Measurements from ENCODE around the gene PRKCG.
"Not testable (repeated sequence)": the region's sequence is repeated elsewhere in the genome, so short reads cannot be mapped to it uniquely, and the experiment has no call there.

Gene PRKCG

DNA sequence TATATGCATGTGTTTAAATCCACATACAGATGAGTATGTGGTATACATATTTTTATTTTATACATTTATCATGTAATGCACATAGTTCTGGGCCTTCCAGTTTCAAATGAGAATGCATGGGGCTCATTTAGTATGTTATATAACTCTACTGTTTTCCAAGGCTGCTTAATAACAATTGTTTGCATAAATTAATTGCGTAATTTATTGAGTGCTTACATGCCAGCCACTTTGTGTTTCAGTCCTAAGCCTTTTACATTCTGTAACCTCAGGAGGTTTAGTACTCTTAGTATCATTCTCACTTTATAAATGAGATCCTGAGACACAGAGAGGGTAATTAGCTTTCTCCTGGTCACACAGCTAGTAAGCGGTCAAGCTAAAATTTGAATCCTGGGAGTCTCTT lies 64.0 kb downstream of the PRKCG start:
- DNase-seq = no peak

DNA sequence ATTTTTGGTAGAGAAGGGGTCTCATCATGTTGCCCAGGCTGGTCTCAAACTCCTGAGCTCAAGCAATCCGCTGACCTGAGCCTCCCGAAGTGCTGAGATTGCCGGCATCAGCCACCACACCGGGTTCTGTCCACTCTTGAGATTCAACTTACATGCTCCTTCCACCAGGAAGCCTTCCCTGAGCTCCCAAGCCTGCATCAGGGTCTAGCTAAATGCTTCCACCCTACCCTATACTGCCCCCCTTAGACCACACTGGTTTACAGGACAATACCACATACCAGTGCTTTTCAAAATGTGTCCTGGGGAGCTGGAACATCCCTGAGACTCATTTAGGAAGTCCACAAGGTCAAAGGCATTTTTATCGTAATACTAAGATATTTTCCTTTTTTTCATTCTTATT lies 65.6 kb downstream of the PRKCG start:
- no peak for DNase-seq

DNA sequence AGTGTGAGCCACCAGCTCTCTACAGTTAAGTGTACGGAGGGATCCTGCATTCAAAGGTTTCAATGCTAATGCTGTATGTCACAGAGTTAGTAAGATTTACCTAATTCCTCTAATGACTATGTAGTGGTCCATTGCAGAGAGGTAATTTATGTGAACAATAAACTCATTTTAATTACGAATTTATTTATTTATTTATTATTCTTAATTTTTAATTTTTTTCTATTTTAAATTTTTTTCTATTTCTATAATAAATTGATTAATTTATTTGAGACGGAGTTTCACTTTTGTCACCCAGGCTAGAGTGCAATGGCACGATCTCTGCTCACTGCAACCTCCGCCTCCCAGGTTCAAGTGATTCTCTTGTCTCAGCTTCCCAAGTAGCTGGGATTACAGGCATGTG lies 66.6 kb downstream of the PRKCG start:
- DNase-seq = not testable (repeated sequence)

DNA sequence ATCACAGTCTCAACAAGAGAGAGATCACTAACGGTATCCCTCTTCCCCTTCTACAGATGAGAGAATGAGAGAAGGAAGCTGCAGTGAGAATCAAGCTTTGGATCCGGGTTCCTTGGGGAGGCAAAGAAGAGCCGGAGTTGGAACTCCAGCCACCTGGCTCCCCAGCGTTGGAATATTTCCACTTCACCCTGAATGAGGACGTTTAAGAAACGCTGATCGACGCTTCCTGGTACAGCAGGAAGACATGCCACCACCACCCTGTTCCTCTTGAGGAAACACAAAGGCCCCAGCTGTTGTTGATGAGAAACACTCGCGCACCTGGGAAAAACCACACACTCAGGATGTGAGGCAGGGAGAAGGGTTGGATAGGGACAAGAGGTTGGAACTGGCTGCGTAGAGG lies 69.4 kb downstream of the PRKCG start:
- DNase-seq = no peak

DNA sequence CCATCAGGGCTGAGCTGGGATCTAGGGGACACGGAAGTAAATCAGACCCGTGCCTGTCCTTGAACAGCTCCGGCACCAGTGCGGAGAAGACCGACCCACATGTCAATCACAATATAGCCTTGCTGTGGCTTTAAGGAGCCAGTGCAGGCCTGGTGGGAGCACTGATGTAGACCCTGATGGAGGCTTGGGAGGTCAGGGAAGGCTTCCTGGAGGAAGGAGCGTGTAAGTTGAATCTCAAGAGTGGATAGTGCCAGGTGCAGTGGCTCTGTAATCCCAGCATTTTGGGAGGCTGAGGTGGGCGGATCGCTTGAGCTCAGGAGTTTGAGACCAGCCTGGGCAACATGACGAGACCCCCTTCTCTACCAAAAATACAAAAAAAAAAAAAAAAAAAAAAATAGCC lies 70.0 kb downstream of the PRKCG start:
- DNase-seq = no peak

DNA sequence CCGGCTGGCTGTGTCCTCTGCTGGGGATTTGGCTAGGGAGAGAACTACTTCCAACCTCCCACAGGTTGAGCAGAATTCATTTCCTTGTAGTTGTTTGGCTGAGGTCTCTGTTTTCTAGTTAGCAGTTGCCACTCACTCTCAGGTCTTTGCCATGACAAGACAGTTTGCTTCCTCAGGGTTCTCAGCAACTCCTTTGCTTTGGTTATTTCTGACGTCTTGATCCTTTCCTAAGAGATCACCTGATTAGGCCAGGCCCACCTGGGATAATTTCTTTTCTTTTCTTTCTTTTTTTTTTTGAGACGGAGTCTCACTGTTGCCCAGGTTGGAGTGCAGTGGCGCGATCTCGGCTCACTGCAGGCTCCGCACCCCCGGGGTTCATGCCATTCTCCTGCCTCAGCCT lies 71.4 kb downstream of the PRKCG start:
- DNase-seq = no peak

Data from cerebellar nuclear complex (tissue), 1 donor.